ENCODE measurements around the gene CDH13. TPM values are rescaled to one million over a fixed set of nuclear protein-coding genes. Genes with fewer than 3 reads are reported as not detected.

Gene CDH13
- total and polyA plus RNA-seq, 2 of the 8 experiments (the other 6 are each of a cell fraction or from before 2014, with no cell fraction given) = 2.3 to 2.4 TPM

DNA sequence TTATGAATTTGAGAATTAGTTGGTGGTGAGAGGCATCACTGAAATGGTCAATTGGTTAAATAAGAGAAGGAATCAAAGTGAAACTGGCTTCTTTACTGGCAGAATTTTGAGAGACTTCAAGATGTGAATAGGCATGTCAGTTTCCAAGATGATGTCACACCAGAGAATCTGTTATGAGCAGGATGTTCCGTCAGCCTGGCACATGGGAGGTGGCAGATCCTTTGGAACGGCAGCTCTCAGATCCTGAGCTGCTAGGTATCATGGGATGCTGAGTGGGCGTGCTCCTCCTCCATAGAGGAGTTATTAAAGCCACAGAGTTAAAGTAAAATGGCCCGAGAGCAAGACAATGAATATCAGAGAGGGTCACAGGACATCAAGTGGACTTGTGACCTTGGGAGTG, 736.8 kb downstream of the CDH13 start (continued):
- no peak for TF ChIP-seq ZNF274 (IDR thresholded peaks at IDR 0.05; ENCODE audit: borderline replicate concordance, extremely low read depth, low read length)
- TF ChIP-seq, protein P1, sequence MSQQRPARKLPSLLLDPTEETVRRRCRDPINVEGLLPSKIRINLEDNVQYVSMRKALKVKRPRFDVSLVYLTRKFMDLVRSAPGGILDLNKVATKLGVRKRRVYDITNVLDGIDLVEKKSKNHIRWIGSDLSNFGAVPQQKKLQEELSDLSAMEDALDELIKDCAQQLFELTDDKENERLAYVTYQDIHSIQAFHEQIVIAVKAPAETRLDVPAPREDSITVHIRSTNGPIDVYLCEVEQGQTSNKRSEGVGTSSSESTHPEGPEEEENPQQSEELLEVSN (IDR thresholded peaks at IDR 0.05) = no peak
- TF ChIP-seq PHF8 (conservative IDR thresholded peaks at IDR 0.05; ENCODE audit: low read depth, low read length) = no peak
